Loucy (cell line): ENCODE data around the gene LNPEP.

Experiments used
- H2AFZ ChIP-seq: fragments of 200-600 bp; sonication (generic); 2 replicates; pipeline ENCODE4 v1.6.0; 2016; ENCODE audit warnings: antibody characterized with exemption, mild to moderate bottlenecking, low read length, moderate library complexity
- H3F3A ChIP-seq: fragments of 200-600 bp; 2 replicates; pipeline ENCODE4 v1.6.0; 2016; ENCODE audit warnings: antibody characterized with exemption, low read depth, mild to moderate bottlenecking
- H3K27me3 ChIP-seq: fragments of 200-600 bp; sonication (generic); 2 replicates; pipeline ENCODE4 v1.6.1; 2014; ENCODE audit warnings: low read length, mild to moderate bottlenecking; ENCODE audit not compliant: insufficient read depth, poor library complexity, severe bottlenecking
- H3K36me3 ChIP-seq: fragments of 200-600 bp; sonication (generic); 2 replicates; pipeline ENCODE4 v1.6.1; 2016; ENCODE audit warnings: low read length; ENCODE audit not compliant: insufficient read depth
- H3K4me1 ChIP-seq: fragments of 200-600 bp; sonication (generic); 2 replicates; pipeline ENCODE4 v1.5.1; 2014; ENCODE audit warnings: low read length, mild to moderate bottlenecking; ENCODE audit not compliant: insufficient read depth, poor library complexity, severe bottlenecking
- H3K4me2 ChIP-seq: fragments of 200-600 bp; sonication (generic); 2 replicates; pipeline ENCODE4 v1.6.0; 2014; ENCODE audit warnings: antibody characterized with exemption, low read length, low read depth, mild to moderate bottlenecking; ENCODE audit not compliant: poor library complexity, severe bottlenecking
- H3K4me3 ChIP-seq: fragments of 200-600 bp; sonication (generic); 2 replicates; pipeline ENCODE4 v1.5.1; 2014; ENCODE audit warnings: low read length, mild to moderate bottlenecking, mixed read lengths; ENCODE audit not compliant: poor library complexity, severe bottlenecking
- H3K79me2 ChIP-seq: fragments of 200-600 bp; sonication (generic); 2 replicates; pipeline ENCODE4 v1.6.1; 2014; ENCODE audit warnings: low read length; ENCODE audit not compliant: insufficient read depth
- H3K9ac ChIP-seq: fragments of 200-600 bp; sonication (generic); 2 replicates; pipeline ENCODE4 v1.6.0; 2014; ENCODE audit warnings: mild to moderate bottlenecking, low read depth, low read length, moderate library complexity; ENCODE audit not compliant: poor library complexity, severe bottlenecking
- H3K9me2 ChIP-seq: fragments of 200-600 bp; sonication (generic); replicated peaks from 2 replicates; pipeline ENCODE4 v1.6.1; 2016; ENCODE audit warnings: low read depth, low read length, mixed read lengths
- H3K9me3 ChIP-seq: fragments of 200-600 bp; sonication (generic); 2 replicates; pipeline ENCODE4 v1.6.1; 2014; ENCODE audit warnings: mild to moderate bottlenecking, antibody characterized with exemption, low read length, low read depth; ENCODE audit not compliant: insufficient read depth
- H4K20me1 ChIP-seq: fragments of 200-600 bp; sonication (generic); 2 replicates; pipeline ENCODE4 v1.6.0; 2014; ENCODE audit warnings: antibody characterized with exemption, low read length, mild to moderate bottlenecking; ENCODE audit not compliant: insufficient read depth, poor library complexity, severe bottlenecking
- EZH2phosphoT487 ChIP-seq: fragments of 200-600 bp; IDR thresholded peaks from 2 replicates; pipeline ENCODE4 v1.6.1; 2018; ENCODE audit warnings: antibody characterized with exemption, mild to moderate bottlenecking, moderate library complexity, borderline replicate concordance
- TF ChIP-seq, protein P1 (sequence below): fragments of 200-600 bp; sonication (generic); conservative IDR thresholded peaks from 2 replicates; pipeline ENCODE4 v1.5.1; 2014; ENCODE audit warnings: mild to moderate bottlenecking, antibody characterized with exemption, low read length

Gene LNPEP

DNA sequence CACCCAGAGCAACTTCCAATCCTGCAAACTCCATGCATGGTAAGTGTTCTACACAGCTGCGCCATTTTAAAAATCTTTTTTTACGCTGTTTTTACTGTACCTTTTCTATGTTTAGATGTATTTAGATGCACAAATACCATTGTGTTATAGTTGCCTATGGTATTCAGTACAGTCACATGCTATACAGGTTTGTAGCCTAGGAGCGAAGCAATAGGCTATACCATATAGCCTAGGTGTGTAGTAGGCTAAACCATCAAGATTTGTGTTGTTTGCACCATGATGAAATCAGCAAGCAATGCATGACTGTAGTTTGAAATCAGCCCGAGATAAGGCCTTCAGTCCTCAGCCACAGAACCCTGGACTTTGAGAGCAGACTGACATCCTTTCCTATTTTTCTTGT, 105.4 kb downstream of the LNPEP start:
- no peaks in the 10 kb centered on the region for H3K9me3 ChIP-seq
- no peaks in the 10 kb centered on the region for H3K27me3 ChIP-seq
- no peak for TF ChIP-seq EZH2phosphoT487
- TF ChIP-seq, protein P1, sequence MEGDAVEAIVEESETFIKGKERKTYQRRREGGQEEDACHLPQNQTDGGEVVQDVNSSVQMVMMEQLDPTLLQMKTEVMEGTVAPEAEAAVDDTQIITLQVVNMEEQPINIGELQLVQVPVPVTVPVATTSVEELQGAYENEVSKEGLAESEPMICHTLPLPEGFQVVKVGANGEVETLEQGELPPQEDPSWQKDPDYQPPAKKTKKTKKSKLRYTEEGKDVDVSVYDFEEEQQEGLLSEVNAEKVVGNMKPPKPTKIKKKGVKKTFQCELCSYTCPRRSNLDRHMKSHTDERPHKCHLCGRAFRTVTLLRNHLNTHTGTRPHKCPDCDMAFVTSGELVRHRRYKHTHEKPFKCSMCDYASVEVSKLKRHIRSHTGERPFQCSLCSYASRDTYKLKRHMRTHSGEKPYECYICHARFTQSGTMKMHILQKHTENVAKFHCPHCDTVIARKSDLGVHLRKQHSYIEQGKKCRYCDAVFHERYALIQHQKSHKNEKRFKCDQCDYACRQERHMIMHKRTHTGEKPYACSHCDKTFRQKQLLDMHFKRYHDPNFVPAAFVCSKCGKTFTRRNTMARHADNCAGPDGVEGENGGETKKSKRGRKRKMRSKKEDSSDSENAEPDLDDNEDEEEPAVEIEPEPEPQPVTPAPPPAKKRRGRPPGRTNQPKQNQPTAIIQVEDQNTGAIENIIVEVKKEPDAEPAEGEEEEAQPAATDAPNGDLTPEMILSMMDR, result no peak

DNA sequence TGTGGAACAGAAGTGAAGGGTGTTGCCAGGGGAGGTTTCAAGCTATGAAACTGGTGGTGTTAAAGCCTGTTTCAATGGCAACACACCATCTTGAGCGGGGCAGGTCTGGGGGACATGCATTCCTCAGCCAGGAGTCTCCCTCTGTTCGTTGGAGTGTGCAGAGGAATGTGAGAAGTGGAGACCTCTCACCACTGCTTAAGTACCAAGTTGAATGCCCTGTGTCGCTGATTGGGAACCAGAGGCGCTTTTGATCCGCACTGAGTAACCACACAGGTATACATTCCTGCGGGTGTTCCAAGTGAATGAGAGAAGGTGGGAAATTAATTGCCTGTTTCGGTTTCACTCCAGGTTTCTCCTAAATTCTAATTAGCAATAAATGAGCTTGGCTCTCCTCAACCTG, 107.1 kb downstream of the LNPEP start:
- H3K79me2 ChIP-seq, result no peaks in the 10 kb centered on the region
- H3K27me3 ChIP-seq, result no peaks in the 10 kb centered on the region
- H2AFZ ChIP-seq, result no peak overlapping the region
- H3K4me3 ChIP-seq, result no peak overlapping the region
- no peaks in the 10 kb centered on the region for H3K9me3 ChIP-seq
- H3K36me3 ChIP-seq, result no peaks in the 10 kb centered on the region
- TF ChIP-seq, protein P1, result no peak
- TF ChIP-seq EZH2phosphoT487, result no peak
- H3K9ac ChIP-seq, result no peak overlapping the region
- H4K20me1 ChIP-seq, result no peaks in the 10 kb centered on the region
- no peaks in the 10 kb centered on the region for H3K9me2 ChIP-seq
- peaks cover 16% of the 10 kb centered on the region for H3K4me1 ChIP-seq
- H3F3A ChIP-seq, result no peaks in the 10 kb centered on the region
- no peak overlapping the region for H3K4me2 ChIP-seq

More for the DNA sequence above, 105.4 kb downstream of the LNPEP start:
- Histone ChIP-seq H3K9ac (no peak overlapping the region), H3F3A (no peaks in the 10 kb centered on the region), H3K9me2 (no peaks in the 10 kb centered on the region), H3K4me1 (peaks cover 16% of the 10 kb centered on the region), H3K4me3 (no peak overlapping the region), H2AFZ (no peak overlapping the region), H3K4me2 (no peak overlapping the region), H4K20me1 (no peaks in the 10 kb centered on the region), H3K79me2 (no peaks in the 10 kb centered on the region), H3K36me3 (no peaks in the 10 kb centered on the region)

DNA sequence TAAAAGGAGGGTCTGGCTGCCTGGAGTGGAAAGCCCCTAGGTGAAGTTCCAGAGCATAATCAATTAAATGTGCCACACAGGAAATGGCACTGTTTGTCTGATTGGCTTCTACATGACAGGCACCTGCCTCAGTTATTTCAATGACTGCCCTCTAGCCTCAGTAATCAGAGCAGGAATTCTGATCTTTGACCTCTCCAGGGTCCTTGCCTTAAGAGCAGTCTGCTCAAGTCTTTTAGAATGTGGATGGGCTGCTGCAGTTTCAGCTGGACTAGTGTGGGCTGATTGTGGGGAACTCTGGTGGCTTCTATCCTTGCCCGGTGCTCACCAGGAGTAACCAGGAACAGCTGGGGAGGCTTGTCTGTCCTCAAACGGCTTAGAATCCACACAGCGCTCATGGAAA, 107.6 kb downstream of the LNPEP start:
- Histone ChIP-seq H3K4me1 (peaks cover 16% of the 10 kb centered on the region), H3K4me2 (no peak overlapping the region), H3K9me3 (no peaks in the 10 kb centered on the region), H3F3A (no peaks in the 10 kb centered on the region), H3K27me3 (no peaks in the 10 kb centered on the region), H3K79me2 (no peaks in the 10 kb centered on the region), H3K36me3 (no peaks in the 10 kb centered on the region), H2AFZ (no peak overlapping the region), H3K9me2 (no peaks in the 10 kb centered on the region), H4K20me1 (no peaks in the 10 kb centered on the region), H3K9ac (no peak overlapping the region), H3K4me3 (no peak overlapping the region)
- TF ChIP-seq EZH2phosphoT487, result no peak
- TF ChIP-seq, protein P1, result no peak
